Activated CD8-positive, alpha-beta memory T cell treated with anti-CD3 and anti-CD28 coated beads, Interleukin-2, amount 50 U/mL, for 4 hours (primary cell): ENCODE measurements around the gene FGF14.

Experiments
- DNase-seq: peaks from one replicate; pipeline ENCODE4 v3.0.0-alpha.2; 2020

The FGF14 gene

DNA sequence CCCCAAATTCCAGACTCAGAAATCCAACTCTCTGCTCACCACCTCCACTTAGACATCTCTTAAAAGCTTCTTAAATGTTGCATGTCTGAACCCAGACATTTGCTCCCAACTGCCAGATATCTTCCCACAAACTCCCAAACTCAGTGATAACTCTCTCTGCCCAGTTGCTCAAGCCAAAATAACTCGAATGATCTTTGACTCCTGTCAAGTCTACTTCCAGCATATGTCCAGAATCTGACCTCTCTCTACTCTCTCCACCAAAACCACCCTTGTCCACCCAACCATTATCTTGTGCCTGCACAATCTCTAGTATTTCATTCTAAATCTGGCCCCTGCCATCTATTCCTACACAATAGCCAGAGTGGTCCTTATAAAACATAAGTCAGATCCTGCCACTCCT is 99.3 kb downstream of the FGF14 start:
- no peak for DNase-seq

DNA sequence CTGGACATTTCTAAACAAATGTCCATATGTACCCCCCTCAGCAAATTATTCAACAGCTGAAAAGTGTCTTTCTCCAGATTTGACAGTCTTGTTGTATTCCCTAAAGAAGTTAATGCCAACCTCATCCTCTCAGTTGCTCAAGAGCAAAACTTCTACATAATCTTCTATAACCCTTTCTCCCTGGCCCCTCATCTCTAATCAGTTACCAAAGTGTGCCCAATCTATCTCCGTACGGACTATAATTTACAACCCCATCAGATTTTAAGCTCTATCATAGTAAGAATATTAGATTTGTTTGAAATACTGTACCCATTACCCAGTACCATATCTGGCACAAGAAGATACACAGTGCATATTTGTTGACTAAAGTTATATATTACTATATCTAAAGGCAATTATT is 101.5 kb downstream of the FGF14 start:
- DNase-seq: no peak

DNA sequence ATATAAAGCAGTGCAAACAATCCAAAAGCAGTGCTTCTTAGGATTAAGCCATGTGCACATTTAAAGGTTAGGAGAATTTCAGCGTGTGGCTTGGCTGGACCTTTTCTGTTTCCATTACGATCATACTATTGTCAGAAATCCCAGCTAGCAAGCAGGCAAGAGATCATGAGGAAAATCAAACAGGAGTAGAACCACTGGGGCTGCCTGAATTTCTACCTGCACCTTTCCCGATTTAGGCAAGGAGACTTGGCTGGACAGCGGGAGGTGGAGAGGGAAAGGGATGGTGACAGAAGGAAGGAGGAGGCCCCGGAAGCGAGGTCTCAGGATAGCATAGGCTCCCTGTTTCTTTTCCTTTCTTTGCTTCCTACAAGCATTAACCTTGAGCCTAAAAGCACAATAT is 102.5 kb downstream of the FGF14 start:
- DNase-seq: no peak

DNA sequence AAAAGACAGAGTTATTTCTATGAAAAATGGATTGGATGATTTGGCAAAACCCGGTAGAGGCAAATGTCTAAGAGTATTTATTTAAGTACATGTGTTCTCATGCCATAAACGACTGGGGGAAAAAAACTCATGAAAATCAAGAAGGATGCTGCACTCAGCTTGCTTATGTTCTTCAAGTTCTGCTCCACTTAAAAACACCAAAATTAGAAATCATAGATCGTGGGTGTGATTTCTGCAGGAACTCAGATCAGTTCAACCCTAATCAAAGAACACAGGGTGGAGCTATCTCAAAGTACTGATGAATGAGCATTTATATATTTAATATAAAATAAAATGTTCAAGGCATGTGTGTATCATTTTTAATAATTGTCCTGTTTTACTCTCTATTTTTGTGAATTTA is 103.8 kb downstream of the FGF14 start:
- DNase-seq: no peak

DNA sequence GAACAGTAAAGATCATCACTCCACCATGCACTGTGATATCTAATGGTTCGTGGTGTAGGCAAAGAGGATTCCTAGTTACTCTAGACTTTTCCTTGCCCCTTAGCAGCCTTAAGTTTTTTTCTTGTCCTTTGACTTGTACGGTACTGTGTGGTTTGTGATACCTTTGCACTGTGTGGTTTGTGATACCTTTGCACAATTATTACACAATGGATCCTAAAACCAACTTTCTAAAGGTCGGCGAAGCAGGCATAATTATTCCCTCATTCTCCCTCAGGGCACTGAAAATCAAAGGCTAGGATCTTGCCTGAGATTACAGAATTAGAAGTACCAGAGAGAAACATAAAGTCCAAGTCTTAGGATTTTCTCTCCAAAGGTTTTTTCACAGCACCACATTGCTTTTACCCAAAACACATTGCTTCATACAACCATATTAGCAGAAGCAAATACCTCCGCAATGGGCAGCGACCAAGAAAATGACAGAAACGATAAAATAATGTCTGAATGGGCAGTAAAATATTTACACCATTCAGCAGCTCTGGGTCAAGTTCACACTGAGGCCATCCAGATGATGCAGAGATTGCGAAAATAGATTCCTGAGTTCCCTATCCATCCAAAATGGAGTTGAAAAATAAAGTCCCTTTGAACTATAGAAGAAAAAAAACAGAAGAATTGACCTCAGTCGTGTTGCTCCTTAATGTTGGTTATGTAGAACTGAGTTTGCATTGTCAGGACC is 106.4 kb downstream of the FGF14 start:
- no peak for DNase-seq

DNA sequence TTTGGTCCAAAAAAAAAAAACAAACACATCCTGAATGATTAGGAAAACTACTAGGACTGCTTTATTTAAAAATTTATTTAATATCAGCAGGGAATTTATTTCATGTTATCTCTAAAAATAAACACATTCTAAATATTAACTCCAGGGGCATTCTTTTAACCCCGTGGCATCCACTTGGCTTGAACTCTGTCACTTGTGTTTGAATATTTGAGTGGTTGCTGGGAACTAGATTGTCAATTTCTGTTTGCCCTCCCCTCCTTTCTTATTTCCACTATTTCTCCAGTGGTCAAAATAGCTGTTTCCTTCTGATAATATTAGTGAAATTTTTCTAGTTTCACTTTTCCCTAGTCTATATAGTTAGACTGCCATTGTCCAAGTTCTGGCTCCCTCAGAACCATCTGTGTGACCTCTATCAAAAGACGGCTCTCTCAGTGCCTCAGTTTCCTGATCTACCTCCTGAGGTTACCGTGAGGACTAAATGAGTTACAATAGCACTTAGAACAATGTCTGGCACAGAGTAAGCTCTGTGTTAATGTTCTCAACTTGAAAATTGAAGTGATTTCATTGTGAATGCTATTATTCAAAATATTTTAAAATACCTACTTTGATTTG is 107.3 kb downstream of the FGF14 start:
- no peak for DNase-seq

DNA sequence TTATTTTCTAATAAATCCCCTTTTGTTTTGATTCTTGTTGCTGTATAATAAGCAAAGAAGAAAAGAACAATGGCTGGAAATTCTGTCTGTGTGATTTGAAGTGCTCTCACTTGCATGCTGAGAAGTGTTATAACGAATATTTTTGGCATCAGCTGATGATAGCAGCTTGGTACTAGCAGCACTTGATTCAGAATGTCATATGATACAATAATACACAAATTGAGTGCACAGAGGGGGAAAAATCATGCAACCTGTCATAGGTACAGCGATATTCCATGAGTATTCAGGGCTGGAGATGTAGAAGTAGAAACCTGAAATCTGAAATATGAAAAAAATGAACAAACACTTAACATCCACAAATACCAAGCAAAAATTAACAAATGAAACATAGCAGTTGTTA is 108.1 kb downstream of the FGF14 start:
- no peak for DNase-seq

DNA sequence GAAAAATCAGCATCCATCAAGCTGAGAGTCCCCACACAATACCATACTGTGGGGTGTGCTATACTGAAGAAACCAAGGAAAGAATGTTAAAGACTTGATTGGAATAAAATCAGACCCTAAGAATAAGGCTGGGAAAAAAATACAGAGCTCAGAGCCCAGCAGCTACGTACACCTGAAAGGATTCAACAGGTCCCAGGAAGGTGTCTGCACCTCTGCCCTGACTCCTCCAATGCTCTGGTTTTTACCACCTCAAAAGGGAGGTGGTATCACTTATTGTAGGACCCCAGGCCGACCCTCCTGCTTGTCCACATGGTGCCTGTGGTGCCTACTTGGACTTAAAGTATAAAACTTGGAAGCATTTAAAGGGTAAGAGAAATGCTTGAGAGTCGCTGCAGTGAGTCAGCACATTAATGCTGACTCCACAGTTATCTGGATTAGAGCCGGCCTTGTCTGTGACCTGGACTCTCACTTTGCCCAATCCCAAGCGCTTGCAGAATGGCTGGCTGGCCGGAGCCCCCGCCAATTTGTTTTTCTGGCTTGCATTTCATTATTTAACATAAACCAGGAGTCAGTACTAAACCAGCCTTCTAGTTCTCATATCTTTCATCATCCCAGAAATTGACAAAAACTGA is 110.1 kb downstream of the FGF14 start:
- DNase-seq: no peak

DNA sequence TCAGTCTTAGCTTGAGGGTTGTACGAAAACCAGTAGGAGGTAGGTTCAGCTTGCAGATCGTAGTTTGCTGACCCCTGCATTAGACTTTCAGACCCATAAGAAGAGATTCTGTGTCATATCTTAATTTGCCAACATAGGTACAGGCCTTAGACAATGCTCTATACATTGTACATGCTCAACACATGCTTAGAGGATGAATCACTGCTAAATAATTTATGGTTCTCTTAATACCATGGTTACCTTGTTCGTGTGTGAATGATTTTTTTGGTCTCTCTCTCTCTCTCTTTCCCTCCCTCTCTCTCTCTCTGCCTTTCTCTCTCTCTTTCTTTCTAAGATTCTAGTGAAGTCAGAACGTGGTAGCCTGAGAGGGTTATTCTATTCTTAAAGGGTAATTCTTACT is 112.2 kb downstream of the FGF14 start:
- no peak for DNase-seq

DNA sequence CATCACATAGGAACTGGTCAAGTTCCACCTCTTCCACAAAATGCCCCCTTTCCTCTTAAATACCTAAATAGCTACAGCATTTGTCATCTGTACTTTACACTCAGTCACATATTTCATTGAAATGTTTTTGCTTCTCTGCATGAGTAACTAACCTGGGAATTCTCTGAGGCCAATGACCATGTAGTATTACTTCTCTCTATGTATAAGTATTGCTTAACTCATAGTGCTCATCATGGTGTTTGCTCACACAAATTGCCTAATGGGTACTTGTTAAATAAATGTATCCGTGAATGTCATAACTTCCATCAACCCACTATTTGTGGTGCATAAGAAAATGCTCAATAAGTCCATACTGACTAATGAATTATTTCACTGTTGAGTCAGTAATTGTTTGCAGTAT is 115.5 kb downstream of the FGF14 start:
- DNase-seq: no peak

DNA sequence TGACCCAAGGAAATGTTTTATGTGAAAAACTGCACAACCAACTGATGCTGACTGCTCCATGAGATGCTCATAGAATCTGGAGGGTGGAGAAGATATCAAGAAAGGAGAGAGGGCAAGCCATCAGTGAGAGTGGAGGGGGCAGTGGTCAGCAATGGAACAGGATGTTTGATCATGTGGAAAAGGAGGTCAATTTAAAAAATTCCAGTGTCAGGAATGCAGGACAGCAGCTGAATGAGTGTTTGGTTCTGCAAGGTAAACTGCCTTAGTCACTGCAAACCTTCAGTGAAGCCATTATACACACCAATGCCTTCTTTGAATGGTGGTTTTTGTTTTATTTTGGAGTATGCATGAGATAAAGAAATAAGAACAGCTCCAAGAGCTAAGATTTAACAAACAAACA is 121.5 kb downstream of the FGF14 start:
- no peak for DNase-seq

DNA sequence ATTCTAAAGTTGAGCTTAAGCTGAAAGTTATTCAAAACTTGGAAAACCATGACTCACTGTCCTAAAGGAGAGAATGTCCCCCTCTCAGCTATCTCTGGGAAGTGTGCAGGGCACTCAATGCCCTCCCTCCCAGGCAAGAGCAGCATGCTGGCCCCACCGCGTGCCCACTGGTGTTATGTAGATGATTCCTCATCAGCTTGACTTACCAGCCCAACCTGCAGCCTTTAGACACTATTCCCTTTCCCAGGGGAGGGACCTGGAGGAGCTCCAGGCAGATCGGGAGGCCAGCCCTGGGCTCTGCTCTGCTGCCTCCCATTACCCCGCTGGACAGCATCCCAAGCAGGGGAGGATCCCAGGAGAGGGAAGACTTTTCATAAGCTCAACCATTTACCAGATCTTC is 124.6 kb downstream of the FGF14 start:
- DNase-seq: no peak

DNA sequence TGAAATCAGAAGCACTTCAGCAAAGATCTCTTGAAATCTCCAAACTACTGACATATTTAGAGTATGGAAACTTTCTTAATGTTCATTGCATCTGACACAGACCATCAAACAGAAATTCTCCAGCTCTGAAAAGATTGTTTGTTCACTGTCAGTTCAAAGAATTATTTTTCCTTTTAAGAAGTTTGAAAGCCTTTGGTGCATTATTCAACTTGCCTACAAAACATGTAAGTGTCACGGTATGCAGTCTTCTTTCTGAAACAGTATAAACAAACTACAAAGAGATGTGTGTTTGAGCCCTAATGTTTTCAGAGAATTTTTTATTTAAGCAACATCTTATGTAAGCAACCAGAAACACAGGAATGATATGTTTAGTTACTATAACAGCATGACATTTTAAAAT is 125.4 kb downstream of the FGF14 start:
- DNase-seq: no peak

DNA sequence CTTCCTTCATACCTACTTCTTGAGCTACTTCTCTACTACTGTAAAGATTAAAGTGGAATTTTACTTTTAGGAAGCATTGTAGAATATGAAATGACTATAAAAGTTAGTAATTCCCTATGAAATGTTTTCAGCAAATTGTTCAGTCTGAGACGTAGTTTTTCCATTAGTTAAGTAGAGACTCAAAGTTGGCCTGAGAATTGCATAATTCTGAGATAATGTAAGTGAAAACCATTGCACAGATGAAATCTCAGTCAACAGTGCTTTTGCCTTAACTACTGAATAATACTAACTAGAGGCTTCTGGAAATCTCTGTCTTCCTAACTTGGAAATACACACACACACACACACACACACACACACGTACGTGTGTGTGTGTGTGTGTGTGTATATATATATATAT is 125.9 kb downstream of the FGF14 start:
- DNase-seq: no peak

DNA sequence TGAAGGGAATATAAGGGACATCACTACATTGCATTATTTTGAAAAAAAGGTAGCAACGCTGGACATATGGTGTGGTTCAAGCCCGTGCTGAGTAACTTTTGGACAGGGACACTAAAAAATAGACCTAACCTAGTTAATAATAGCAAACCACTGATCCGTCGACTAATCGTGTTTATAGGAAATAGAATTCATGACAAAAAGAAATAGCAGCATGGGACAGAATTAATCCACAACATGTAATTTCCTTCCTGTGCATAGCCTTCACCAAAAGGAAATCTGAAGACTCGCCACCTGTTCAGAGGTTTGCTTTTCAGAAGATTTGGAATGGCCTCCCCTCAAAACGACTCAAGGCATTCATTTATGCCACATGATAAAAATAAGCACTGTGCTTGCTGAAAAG is 128.7 kb downstream of the FGF14 start:
- DNase-seq: no peak

DNA sequence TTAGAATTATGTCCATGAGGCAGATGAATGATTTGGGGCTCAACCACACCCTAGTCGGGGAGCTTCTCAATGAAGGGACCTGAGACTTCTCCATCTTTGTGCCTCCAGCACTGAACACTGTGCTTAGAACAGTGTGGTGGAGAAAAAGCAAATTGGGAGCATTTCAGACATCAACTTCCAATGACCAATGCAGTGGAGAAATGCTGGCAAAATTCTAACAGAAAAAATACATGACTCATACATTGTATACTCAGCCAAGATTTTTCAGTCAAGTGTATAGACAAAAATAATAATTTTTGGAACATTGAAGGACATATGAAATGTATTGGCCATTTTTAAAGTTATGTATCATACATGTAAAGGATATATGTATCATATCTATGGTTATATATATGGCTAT is 134.7 kb downstream of the FGF14 start:
- DNase-seq: no peak

DNA sequence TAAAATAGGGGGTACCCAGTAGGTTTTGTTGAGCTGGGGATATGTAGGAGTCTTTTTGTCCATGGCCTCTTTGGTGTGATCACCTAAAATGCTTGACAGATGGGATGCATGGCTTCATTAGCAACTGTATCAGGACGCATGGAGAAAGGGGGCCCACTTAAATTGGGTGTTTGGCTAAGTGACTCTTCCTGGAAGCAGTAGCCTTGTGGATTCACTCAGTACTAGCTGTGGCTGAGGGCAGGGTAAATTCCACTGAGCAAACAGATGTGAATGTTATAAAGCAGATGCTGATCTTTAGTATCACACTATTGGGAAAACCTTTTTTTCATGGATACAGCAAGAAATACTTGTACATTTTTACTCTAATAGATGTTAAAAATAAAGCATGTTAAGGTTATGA is 140.0 kb downstream of the FGF14 start:
- DNase-seq: no peak

DNA sequence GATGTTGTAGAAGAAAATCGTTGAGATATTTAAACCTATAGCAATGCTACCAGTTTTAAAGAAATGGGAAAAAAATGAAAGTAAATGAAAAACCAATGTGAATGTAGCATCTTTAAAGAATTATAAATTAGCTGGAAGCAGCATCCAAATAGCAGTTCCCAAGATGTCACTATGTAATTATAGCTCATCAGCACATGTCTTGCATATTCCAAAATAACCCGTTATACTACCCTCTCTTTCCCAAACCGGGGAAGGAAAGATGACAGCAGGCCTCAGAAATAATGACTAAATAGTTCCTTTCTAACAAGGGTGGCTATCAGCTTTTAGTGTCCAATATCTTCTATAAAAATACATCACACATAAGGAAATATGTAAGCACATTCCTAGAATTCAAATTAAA is 140.5 kb downstream of the FGF14 start:
- DNase-seq: no peak

DNA sequence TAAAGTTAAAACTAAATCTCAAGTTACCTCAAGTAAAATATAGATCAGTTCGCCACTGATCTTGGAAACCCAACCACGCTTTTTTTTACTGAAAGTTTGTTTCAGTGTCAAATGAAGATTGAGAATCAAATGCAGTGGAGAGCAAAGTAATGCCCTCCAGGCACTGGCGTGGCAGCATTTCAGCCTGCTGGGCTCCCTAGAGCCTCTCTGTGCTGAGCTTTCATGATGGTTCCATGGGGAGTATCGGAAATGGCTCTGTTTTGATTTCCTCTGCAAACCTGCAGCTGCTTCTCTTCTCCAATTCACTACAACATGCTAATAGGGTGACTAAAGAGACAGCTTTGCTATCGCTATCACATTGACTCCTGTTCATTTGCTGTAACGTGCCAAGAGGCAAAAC is 141.6 kb downstream of the FGF14 start:
- DNase-seq: no peak

DNA sequence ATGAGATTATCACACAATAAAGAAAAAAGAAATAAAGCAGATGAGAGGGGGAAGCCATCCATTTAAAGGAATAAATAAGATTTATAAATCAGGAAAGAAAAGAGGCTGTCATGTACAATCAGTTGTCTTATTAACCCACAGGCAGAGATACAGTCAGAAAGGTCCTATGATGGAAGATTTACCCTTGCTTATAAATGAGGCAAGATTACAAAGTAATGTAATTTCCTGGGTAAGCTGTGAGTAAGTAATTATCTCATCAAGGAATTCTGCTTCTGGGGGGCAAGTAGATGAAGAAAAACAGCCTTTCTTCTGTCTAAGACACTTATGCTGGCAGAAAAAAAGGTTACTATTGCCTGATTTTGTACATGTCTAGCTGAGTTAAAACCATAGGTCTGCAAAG is 146.4 kb downstream of the FGF14 start:
- no peak for DNase-seq

DNA sequence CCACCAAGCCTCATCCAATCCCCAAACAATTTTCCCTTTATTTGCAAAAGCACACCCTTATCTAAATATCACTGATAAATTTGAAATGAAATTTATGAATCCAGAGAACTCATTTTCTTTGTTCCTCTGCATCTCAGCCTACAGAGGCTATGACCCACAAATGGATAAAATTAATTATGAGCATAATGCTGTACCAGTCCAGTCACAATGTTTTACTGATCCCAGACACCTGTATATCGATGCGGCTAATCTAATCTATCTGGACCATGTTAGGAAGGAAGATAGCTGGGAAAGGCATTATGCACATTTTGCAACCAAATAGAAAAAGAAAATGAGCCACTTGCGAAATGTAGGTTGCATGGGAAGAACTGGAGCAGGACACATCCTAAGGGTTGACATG is 150.0 kb downstream of the FGF14 start:
- DNase-seq: no peak

DNA sequence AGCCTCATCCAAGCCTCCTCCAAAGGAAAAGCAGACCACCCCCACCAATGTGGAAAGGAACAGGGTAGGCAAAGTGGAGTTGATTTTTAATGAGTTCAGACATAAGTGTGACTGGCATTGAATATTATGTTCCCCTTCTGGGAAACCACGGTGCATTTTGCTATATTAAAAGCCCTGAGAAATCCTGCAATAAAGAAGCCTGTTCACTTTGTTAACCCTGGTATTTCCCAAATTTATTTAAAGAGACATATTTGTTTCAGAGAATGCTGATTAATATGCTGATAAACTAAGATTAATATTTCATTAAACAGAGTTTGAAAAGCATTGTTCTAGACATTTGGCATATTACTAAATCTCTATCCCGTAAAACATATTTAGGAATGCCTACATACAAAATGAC is 151.4 kb downstream of the FGF14 start:
- DNase-seq: no peak

DNA sequence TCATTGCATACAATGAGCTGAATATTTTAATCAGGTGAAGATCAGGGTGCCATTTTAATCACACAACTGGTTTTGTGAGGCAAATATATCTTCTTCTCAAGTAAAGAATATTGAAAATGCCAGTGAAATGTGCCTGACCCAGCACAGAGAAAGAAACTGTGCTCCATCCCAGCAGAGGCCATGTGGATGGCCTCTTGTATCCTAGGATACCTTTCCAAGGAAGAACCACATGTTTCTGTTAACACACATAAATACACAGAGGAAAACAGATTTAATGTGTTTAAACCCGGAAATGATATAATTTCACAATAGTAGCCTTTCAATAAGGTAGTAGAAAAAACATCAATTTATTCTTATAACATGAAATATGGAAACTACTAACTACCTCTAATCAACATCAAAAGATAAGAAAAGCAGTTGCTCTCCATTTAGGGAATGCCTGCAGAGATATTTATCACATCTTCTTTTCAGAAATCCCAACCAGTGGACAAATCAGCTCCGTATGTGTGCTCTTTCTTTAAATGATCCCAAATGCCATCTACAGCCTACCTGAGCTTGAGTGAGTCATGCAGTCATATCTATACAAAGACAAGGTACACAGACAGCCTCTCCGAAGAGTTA is 157.1 kb downstream of the FGF14 start:
- DNase-seq: no peak

DNA sequence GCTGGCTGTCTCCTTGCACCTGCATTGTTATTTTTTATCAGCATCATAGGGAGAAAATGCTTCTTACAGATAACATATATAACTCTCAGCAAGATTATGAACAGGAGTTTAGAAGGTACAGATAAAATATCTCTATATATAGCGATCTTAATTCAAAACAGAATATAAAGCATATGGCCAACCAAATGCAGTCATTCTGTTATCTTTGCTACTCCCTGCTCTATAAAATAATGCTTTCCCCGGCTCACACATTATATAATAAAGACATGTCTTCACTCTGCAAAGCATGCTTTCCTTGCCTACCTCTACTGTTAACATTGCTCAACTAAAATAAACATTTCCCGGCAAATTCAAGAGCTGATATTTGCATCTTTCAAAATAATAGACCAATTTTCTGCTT is 161.7 kb downstream of the FGF14 start:
- no peak for DNase-seq
